Activated T-cell treated with anti-CD3 and anti-CD28 coated beads for 24 hours (primary cell): ENCODE measurements around the gene PPM1M.

ENCODE experiments used
- DNase-seq: peaks from one replicate; pipeline ENCODE4 v3.0.0-alpha.2; 2020; ENCODE audit warnings: low read depth

The PPM1M gene

DNA sequence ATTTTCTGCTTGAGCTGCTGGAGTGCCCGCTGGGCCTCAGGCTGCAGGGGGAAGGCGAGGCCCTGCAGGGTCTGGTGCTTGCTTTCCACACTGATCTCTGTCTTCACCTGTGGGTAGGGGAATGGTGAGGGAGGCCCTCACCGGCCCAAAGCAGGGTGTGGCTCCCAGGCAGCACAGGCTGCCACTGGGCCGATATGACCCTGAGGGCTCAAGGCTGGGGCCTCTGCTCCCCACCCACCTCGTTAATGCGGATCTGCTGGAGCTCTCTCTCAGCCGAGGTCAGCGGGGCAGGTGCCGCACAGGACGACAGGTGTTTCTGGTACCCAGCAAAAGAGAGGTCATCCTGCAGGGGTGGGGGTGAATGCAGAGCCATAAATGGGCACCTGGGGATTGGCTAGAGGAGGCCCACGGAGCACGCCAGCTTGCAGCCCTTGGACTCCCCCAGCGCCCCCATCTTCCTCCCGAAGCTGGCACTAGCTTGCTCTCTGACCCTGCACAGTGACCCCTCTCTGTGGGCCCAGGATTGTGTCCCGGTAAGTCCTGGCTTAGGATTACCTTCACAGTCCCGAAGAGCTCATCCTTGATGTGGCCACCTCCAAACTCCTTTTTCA lies 14.6 kb upstream of the PPM1M start:
- DNase-seq, result no peak

DNA sequence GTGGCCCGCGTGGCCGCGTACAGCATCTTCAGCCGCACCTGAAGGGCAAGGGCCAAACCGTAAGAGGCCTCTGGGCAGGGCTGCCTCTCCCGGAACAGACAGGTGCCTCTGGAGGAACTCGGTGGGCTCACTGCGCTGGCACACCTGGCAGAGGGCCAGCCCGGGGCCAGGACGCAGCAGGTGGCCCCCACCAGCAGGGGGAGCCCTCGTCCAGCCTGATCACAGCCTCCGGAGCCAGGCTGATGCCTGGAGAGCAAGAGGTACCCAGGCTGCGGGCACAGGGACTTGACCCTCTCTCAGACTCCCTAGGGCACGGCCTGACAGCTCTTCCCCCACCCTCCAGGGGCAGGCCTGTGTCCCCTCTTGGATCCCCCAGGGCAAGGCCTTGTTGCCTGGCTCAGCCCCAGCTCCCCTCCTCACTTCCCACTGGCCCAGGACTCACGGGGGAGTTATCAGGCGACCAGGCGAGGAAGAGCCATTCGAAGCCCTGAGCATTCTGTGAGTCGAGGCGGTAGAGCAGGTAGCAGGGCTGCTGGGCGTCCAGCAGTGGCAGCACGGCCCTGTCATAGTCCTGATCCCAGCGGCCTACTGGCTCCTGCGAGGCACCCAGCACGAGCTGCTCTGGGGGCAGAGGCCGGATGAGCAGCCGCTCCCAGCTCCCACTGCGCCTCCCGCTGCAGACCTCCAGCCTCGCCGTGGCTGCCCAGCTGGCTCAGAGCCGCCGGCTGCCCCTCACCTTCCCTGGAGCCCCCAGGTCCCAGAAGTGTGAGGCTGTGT lies 13.9 kb upstream of the PPM1M start:
- DNase-seq, result peak; percentile 83

- DNase-seq, result no peak
Measured at GRCh38 chr3:52232279-52233107, 13.1 kb upstream of the PPM1M start.

DNA sequence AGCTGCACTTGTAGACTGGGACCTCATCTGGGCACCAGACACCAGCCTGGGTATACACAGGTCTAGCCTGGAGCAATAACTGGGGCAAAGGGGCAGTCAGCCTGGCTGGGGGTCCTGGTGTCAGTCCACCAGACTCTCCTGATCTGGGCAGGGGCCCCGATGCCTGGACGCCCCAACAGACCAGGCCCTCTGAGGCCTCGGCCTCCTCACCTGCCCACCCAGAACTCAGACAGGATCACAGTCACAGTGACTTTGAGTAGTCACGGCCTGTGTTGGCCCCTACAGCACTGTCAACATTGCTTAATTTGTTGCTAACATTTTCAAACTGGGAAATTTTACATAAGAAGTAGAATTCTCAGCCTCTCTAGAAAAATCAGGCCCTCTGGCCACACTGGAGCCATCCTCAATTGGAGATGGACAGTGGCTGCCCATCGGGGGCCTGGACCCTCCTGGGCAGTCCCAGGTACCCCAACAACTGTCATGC lies 12.4 kb upstream of the PPM1M start:
- DNase-seq, result no peak

GRCh38 chr3:52233968-52234367 lies 11.6 kb upstream of the PPM1M start:
- DNase-seq, result no peak

DNA sequence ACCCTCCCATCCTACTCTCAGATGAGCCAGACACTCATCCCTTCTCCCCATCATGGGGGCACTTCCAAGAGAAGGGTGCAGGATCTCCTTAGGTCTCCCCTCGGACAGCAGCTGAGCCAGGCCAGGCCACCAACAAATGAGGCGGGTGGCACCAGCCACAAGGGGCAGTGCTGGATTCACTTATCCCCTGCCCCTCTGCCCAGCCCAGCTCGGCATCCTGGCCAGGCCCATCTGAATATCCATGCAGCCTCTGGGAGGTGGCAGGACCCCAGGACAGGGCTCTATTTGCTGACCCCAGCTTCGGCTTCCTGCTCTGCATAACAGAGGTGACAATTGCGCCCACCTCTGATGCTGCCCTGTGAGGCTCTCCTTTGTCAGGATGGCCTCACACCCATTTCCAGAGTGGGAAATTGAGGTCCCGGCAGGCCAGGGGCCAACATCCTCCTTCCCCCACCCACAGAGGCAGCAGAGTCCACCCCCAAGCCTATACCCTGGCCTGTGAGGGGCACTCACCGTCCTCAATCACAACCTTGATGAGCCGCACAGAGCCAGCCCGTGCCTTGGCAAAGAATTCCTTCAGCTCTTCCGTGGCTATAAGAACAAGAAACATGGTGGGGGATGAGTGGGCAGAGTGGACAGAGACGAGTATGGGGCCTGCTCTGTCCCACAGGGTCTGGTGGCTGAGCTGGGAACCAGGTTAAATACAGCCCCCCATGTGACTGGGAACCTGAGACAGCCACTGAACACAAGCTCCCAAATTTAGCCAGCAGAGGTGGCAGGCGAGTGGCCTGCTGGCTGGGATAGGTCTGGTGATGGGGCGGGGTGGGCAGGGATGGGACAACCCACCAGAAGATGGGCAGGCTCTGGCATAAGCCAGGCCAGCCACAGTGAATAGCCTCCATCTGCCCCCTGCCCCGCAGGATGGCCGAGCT lies 10.8 kb upstream of the PPM1M start:
- DNase-seq, result no peak

DNA sequence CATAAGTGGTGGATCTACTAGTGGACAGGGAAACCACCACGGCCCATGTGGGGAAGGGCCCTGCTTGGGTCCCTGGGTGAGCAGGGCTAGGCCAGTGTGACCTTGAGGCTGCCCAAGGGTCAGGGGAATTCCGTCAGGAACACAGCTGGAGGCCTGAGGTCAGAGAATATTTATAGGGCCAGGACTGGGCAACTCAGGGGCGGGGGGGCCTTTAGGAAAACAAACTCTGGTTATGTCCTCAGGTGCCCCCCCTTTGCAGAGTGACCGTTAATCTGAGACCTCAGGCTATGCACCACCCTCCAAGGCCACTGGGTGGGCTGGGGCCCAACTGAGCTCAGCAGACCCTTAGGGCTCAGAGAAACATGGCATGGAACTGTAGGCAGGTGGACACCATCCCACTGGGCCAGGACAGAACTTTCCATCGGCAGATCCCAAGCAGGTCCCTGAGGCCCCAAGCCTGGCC lies 9.1 kb upstream of the PPM1M start:
- DNase-seq, result no peak

GRCh38 chr3:52237006-52237656 lies 8.4 kb upstream of the PPM1M start:
- no peak for DNase-seq

DNA sequence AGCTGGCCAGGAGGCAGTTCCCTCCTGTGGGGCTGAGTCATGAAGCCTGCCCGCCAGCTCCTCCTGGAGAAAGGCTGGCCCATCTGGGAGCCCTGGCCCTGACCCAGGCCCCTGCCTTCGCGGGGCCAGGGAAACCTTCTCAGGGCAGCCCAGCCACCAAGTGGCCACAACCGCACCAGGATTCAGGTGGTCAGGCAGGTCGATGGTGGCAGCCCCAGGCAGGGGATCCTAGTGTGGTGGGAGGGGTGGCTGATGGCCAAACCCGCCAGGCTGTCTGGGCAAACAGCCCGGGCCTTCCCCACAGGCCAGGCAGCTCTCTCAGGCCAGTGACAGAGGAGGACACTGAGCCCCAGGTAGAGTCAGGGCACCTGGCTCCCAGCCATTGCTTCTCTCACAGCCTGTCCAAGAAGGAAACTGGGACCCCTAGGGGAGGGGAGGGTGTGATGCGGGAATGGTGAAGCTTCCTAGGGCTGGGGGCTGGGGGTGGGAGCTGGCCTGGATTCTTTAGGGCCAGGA lies 7.8 kb upstream of the PPM1M start:
- no peak for DNase-seq

GRCh38 chr3:52238193-52238760 lies 7.3 kb upstream of the PPM1M start:
- DNase-seq, result no peak

GRCh38 chr3:52238761-52239701 lies 6.5 kb upstream of the PPM1M start, which contains the start of gene TWF2:
TWF2 (minus strand) TSS chr3:52239158; CDS start chr3:52239016, 142 bp downstream.
- DNase-seq, result peak; percentile 82

DNA sequence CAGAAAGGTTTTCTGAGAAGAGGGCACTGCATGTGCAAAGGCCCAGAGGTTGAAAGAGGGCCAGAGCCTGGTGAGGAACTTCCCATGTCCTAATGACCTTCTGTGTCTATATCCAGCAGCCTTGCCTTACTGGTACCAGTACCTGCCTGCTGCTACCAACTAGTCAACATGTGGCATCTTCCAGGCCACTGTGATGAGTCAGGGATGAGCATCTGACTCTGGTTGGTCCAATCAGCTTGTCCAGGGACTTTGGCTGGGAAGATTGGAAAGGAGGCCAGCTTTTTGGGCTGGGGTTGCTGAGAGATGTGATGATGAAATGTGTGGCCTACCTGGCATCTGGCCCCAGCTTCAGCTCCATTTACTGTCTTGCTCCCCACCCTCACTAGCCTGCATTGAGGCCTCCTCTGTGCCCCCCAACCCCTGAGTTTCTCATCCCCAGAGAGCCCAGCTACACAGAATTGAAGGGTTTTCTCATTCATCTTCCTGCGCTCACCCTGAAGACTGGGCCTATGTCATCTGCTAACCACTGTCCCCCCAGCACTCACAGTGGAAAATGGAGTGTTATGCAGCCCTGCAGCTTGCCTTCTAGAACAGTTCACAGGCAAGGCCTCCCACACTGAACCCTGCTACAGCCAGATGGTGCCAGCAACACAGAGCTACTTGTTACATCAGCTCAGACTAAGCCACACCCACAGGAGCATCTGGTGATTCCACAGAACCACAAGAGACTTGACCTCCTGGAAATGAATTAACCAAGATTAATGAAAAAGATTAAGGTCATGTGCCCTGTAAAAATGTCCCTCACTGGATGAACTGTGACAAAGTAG lies 5.3 kb upstream of the PPM1M start:
- DNase-seq, result no peak

DNA sequence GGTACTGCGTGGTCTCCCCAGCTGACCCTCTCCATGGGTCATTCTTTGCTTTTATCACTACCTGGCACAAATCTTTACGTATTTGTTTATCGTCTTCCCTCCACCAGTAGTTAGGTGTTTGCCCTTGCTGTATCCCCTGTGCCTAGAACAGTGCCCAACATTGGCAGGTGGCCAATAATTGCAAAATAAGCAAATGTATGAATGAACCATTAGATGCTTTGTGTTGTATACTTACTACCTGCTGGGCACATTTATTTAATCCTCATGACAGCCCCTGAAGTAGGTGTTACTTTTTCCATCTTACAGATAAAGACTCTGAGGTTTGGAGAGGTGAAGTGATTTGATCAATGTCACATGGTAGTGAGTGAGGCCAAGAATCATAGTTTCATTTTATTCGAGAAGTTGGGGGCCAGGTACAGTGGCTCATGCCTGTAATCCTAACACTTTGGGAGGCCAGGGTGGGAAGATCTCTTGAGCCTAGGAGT lies 4.6 kb upstream of the PPM1M start:
- DNase-seq, result no peak

- no peak for DNase-seq
Measured at GRCh38 chr3:52242039-52242438, 3.5 kb upstream of the PPM1M start.

DNA sequence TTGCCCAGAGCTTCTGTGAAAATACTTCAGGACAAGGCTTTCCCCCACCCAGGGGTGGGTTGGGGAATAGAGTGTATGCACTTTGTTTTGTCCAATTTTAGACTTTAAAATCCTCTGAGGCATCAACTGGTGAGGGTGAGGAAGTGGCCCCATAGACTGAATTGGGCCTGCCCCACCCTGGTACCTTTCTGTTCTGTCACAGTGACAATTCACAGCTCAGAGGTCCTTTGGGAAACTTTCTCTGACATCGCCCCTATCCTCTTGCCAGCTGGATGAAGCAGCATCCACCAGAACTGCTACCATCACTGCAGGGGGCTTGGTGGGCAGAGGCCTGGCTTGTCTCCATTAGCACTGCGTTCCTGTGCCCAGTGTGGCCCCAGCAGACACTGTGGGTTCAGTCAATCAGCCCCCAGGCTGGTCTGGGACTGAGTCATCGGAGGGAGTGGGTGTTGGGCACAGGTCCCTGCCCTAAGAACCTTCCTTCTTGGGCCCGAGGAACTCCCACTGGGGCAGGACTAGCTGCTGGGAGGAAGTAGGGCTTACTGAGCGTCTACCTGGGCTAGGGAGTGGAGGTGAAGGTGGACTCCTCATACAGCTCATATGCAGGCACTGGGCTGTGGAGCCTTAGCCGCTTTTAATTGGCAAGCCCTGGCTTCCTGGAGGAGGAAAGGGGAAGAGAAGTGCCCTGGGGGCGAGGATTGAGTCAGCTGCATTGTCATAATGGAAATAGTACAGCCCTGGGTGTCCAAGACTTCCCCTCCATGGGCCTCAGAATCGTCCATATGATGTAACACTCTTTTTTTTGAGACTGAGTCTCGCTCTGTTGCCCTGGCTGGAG lies 1.5 kb upstream of the PPM1M start:
- no peak for DNase-seq

GRCh38 chr3:52246264-52246620 lies 683 bp downstream of the PPM1M start:
- no peak for DNase-seq

GRCh38 chr3:52246728-52247408 lies 1.3 kb downstream of the PPM1M start:
- no peak for DNase-seq
